Activated CD8-positive, alpha-beta memory T cell treated with anti-CD3 and anti-CD28 coated beads, Interleukin-2, amount 50 U/mL, for 24 hours (primary cell): ENCODE measurements around the gene ZNF839.
"Not testable (repeated sequence)": the region's sequence is repeated elsewhere in the genome, so short reads cannot be mapped to it uniquely, and the experiment has no call there.

Experiments
- DNase-seq: peaks from one replicate; pipeline ENCODE4 v3.0.0-alpha.2; 2020; ENCODE audit errors: extremely low read depth

The ZNF839 gene

GRCh38 chr14:102319351-102320032 is at the start of gene ZNF839:
TSS of gene ZNF839 (plus strand) at chr14:102319746. CDS start at chr14:102319766, 20 bp downstream.
- peak; percentile 86 for DNase-seq

DNA sequence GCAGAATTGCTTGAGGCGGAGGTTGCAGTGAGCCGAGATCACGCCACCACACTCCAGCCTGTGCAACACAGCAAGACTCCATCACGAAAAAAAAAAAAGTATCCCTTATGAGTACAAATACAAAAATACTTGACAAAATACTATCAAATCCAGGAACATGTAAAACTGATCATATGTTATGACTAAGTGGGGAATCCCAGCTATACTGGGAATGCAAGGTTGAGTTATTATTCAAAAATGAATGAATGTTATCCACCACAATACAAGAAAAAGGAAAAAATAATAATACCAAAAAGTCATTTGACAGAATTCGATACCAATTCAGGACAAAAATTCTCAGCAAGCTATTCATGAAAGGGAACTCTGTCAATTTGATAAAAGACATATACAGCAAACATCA is 47.2 kb upstream of the ZNF839 start:
- DNase-seq, result no peak

DNA sequence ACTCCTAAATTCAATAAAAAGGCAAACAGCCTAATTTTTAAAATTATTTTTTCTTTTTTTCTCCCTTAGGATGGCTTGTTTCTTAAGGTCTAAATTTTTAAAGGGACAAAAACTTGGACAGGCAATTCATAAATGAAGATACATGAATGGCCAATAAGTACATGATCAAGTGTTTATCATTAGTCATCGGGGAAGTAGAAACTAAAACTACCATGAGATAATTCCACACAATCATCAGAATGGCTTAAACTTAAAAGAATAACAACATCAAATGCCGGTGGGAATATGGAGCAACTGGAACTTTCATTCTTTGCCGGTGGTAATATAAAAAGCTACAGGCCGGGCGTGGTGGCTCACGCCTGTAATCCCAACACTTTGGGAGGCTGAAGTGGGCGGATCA is 43.7 kb upstream of the ZNF839 start:
- DNase-seq, result no peak

- DNase-seq, result no peak
Observed at GRCh38 chr14:102277874-102278630, 41.5 kb upstream of the ZNF839 start.

DNA sequence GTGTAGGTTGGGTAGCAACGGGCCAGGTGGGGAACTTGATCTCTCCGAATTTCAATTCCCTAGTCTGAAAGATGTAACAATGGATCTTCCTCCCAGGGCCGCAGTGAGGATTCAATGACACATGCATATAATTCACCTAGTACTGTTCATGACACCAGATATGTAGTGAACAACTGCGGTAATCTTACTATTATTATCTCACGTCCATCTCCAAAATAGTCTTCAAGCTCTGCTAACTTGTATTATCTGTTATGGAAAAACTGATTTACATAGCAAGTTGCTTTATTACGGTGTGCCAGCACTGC is 41.0 kb upstream of the ZNF839 start:
- DNase-seq, result no peak

- DNase-seq, result no peak
Observed at GRCh38 chr14:102279282-102279681, 40.3 kb upstream of the ZNF839 start.

DNA sequence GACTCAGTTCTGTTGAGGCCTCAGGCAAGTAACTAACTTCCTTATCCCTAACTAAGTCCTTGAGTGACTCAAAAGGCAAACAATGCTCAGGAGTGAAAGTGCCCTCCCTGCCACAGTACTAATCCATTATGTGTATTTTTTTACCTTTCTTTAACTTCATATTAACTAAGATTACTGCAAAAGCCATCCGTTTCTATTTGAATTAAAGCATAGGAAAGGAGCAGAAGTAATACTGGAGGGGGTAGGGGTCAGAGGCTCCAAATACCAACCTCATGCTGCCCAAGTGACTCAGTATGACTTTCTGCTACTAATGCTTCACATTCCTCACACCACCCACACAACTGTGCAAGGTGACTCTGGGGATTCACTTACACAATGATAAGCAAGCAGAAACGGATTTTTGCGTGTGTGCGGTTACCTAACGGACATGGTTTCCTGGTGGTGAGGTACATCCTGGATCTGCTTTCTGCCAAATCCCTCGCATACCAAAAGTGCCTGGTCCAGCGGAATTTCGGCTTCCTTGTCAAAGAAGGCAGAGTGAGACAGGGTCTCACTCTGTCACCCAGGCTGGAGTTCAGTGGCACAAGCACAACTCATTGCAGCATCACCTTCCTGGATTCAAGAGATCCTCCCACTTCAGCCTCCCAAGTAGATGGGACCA is 39.7 kb upstream of the ZNF839 start:
- DNase-seq, result no peak

- DNase-seq, result no peak
Observed at GRCh38 chr14:102280376-102280962, 39.1 kb upstream of the ZNF839 start.

DNA sequence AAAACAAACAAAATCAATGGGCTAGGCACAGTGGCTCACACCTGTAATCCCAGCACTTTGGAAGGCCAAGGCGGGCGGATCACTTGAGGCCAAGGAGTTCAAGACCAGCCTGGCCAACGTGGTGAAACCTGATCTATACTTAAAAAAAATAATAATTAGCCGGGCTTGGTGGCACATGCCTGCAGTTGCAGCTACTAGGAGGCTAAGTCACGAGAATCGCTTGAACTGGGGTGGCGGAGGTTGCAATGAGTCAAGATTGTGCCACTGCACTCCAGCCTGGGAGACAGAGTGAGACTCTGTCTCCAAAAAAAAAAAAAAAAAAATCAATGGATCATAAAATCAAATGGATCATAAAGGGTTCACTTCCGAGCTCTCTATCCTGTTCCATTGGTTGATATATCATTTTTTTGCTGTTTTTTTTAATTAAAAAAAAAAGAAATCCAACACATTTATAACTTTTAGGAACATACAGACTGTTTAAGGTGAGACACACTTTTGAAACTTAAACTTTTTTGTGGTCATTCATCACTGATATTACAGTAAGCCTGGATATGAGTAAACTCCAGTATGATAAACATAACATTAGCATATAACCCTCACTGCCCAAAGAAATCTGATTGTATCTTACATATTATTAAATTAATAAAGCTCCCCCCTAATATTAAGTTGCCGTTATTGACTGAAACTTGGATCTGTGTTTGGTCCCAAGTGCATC is 36.6 kb upstream of the ZNF839 start:
- no peak for DNase-seq

- no peak for DNase-seq
Observed at GRCh38 chr14:102283631-102284129, 35.9 kb upstream of the ZNF839 start.

GRCh38 chr14:102285106-102285505 is 34.4 kb upstream of the ZNF839 start:
- no peak for DNase-seq

- no peak for DNase-seq
Observed at GRCh38 chr14:102288139-102288538, 31.4 kb upstream of the ZNF839 start.

GRCh38 chr14:102292441-102292840 is 27.1 kb upstream of the ZNF839 start:
- DNase-seq, result no peak

DNA sequence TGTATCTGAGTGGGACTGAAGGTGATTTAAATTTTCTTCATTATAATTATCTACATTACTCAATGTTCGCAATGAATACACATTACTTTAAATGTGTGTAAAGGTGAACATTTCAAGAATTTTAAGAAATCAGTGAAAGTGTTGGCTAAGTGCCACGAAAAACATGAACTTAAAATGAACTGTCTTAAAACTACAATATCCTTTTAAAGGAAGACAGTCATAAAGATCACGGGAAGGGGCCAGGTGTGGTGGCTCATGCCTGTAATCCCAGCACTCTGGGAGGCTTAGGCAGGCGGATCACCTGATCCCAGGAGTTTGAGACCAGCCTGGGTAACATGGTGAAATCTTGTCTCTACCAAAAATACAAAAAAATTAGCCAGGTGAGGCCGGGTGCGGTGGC is 25.8 kb upstream of the ZNF839 start:
- DNase-seq, result no peak

DNA sequence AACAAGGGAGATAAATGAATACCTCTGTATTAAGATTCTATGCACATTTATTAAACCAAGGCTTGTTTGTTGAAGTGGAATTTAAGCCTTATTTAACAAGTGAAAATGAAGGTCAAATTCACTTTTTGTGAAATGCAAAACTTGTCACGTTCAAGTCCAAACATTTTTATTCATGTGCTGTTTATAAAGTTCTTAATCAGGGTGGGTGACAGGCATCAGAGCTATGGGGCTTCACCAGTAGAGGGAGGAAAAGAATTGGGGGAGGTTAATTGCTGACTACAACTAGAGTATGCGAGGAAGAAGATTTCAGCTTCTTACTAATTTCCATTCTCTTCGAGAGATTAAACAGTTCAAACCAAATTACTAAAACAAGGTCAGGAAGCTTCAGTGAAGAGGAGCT is 24.3 kb upstream of the ZNF839 start:
- no peak for DNase-seq

DNA sequence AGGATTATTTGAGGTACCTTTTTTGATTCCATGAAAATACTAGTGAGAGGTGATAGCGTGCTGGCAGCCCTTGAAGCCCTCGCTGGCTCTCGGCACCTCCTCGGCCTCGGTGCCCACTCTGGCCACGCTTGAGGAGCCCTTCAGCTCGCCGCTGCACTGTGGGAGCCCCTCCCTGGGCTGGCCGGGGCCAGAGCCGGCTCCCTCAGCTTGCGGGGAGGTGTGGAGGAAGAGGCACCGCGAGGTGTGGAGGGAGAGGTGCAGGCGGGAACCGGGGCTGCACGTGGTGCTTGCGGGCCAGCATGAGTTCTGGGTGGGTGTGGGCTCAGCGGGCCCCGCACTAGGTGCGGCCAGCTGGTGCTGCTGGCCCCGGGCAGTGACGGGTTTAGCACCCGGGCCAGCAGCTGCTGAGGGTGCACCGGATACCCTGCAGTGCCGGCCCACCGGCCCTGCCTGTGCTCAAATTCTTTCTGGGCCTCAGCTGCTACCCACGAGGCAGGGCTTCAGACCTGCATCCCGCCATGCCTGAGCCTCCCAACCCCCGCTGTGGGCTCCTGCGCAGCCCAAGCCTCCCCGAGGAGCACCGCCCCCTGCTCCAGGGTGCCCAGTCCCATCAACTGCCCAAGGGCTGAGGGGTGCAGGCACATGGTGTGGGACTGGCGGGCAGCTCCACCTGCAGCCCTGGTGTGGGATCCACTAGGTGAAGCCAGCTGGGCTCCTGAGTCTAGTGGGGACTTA is 21.9 kb upstream of the ZNF839 start:
- no peak for DNase-seq

DNA sequence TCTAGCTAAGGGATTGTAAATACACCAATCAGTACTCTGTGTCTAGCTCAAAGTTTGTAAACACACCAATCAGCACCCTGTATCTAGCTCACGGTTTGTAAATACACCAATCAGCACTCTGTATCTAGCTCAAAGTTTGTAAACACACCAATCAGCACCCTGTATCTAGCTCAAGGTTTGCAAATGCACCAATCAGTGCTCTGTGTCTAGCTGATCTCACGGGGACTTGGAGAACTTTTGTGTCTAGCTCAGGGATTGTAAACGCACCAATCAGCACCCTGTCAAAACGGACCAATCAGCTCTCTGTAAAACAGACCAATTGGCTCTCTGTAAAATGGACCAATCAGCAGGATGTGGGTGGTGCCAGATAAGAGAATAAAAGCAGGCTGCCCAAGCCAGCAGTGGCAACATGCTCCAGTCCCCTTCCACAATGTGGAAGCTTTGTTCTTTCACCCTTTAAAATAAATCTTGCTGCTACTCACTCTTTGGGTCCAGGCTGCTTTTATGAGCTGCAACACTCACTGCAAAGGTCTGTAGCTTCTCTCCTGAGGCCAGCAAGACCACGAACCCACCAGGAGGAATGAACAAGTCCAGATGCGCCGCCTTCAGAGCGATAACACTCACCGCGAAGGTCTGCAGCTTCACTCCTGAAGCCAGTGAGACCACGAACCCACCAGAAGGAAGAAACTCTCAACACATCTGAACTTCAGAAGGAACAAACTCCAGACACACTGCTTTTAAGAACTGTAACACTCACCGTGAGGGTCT is 21.1 kb upstream of the ZNF839 start:
- DNase-seq, result not testable (repeated sequence)

GRCh38 chr14:102303664-102304063 is 15.9 kb upstream of the ZNF839 start:
- DNase-seq, result no peak

GRCh38 chr14:102304611-102305506 is 14.7 kb upstream of the ZNF839 start, which contains the start of gene MOK:
TSS of gene MOK (minus strand) at chr14:102305164. CDS start at chr14:102304968, 196 bp downstream.
- peak; percentile 93 for DNase-seq
